HG03095 (cell line): ENCODE measurements around the gene BIRC6.
"Not testable (repeated sequence)": the region's sequence is repeated elsewhere in the genome, so short reads cannot be mapped to it uniquely, and the experiment has no call there.

Experiments used
- ATAC-seq: cut with Tn5 transposase; IDR thresholded peaks from one replicate; pipeline ENCODE4 v1.9.1; 2021; ENCODE audit warnings: moderate library complexity; ENCODE audit not compliant: unreplicated experiment

The BIRC6 gene

GRCh38 chr2:32496662-32497061 is 139.8 kb downstream of the BIRC6 start:
- ATAC-seq, result no peak

- ATAC-seq, result no peak
These were observed 141.5 kb downstream of the BIRC6 start for GRCh38 chr2:32498306-32498705.

- ATAC-seq, result no peak
These were observed 146.1 kb downstream of the BIRC6 start for GRCh38 chr2:32502941-32503340.

GRCh38 chr2:32504877-32505478 is 148.2 kb downstream of the BIRC6 start:
- ATAC-seq, result no peak

- ATAC-seq, result no peak
These were observed 149.6 kb downstream of the BIRC6 start for GRCh38 chr2:32506446-32506845.

- no peak for ATAC-seq
These were observed 158.1 kb downstream of the BIRC6 start for GRCh38 chr2:32514946-32515345.

- no peak for ATAC-seq
These were observed 159.7 kb downstream of the BIRC6 start for GRCh38 chr2:32516567-32516966.

GRCh38 chr2:32522770-32523169 is 165.9 kb downstream of the BIRC6 start:
- ATAC-seq, result no peak

- no peak for ATAC-seq
These were observed 166.9 kb downstream of the BIRC6 start for GRCh38 chr2:32523686-32524085.

- ATAC-seq, result no peak
These were observed 175.5 kb downstream of the BIRC6 start for GRCh38 chr2:32532341-32532740.

- ATAC-seq, result no peak
These were observed 176.1 kb downstream of the BIRC6 start for GRCh38 chr2:32532961-32533360.

- no peak for ATAC-seq
These were observed 178.0 kb downstream of the BIRC6 start for GRCh38 chr2:32534831-32535230.

- ATAC-seq, result no peak
These were observed 181.9 kb downstream of the BIRC6 start for GRCh38 chr2:32538735-32539134.

GRCh38 chr2:32552483-32552882 is 195.7 kb downstream of the BIRC6 start:
- not testable (repeated sequence) for ATAC-seq

GRCh38 chr2:32553829-32554432 is 197.1 kb downstream of the BIRC6 start:
- peak; percentile 85 for ATAC-seq

- ATAC-seq, result no peak
These were observed 201.7 kb downstream of the BIRC6 start for GRCh38 chr2:32558492-32558891.

GRCh38 chr2:32559136-32559535 is 202.3 kb downstream of the BIRC6 start:
- ATAC-seq, result no peak

GRCh38 chr2:32562906-32563305 is 206.1 kb downstream of the BIRC6 start:
- ATAC-seq, result no peak

GRCh38 chr2:32564417-32565035 is 207.7 kb downstream of the BIRC6 start:
- ATAC-seq, result no peak

GRCh38 chr2:32565902-32566301 is 209.1 kb downstream of the BIRC6 start:
- ATAC-seq, result no peak

- no peak for ATAC-seq
These were observed 215.2 kb downstream of the BIRC6 start for GRCh38 chr2:32572030-32572429.

GRCh38 chr2:32572737-32573136 is 215.9 kb downstream of the BIRC6 start:
- ATAC-seq, result no peak
